Mammary epithelial cell (primary cell): ENCODE data around the gene ADIPOR1.

Experiments used
- CTCF ChIP-seq, 2 donors: IDR thresholded peaks in 1 of 2; conservative IDR thresholded peaks in 1 of 2; 2 replicates each; pipeline ENCODE4 v1.5.1; 2011 to 2012; ENCODE audit warnings: inconsistent platforms in 2 of 2, low read length in 2 of 2, mild to moderate bottlenecking in 2 of 2, control low read depth in 1 of 2, low read depth in 1 of 2; ENCODE audit not compliant: insufficient read depth in 1 of 2; ENCODE audit errors: extremely low read depth in 1 of 2
- EZH2 ChIP-seq: IDR thresholded peaks from 2 replicates; pipeline ENCODE4 v1.6.1; 2012; ENCODE audit warnings: low read length, inconsistent platforms, borderline replicate concordance

- TF ChIP-seq CTCF (conservative IDR thresholded peaks at IDR 0.05 in 1 of 2, IDR thresholded peaks at IDR 0.05 in 1 of 2; ENCODE audit: extremely low read depth in 1 of 2, insufficient read depth in 1 of 2, low read depth in 1 of 2, low read length in 2 of 2) (no peak), EZH2 (no peak)
Measured at GRCh38 chr1:202964791-202965410, 6.8 kb upstream of the ADIPOR1 start.
